GM10847 (cell line): ENCODE results near the gene OR12D1.

Experiments used
- POLR2A ChIP-seq: IDR thresholded peaks from 2 replicates; pipeline ENCODE4 v1.6.1; 2011; ENCODE audit not compliant: insufficient read length; ENCODE audit errors: extremely low read depth

OR12D1 gene

DNA sequence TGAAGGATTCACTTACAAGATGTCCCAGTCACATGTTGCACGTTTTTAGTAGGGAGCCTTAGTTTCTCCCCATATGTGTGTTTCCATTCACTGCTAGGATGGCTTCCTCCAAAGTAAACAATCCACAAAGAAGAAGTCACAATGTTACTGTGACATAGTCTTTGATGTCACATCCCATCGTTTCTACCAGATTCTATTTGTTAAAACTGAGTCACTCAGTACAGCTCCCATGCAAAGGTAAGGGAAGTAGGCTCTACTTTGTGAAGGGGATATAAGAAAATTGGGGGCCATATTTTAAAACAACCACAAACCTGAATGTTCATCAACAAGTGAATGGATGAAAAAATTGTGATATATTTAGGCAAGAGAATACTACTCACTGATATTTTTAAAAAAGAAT is 42.2 kb downstream of the OR12D1 start, which contains the start of the genes OR11A1 and OR2H1:
OR11A1 (minus strand) TSS at position 101 of the 400 bp plus-strand sequence. CDS start 29,430 bp downstream, outside the sequence.
OR2H1 (plus strand) TSS at position 185 of the 400 bp plus-strand sequence. CDS start 4,615 bp downstream, outside the sequence.
- TF ChIP-seq POLR2A: no peak

- TF ChIP-seq POLR2A: no peak
These were observed 46.5 kb downstream of the OR12D1 start for GRCh38 chr6:29461021-29461814.

- TF ChIP-seq POLR2A: no peak
These were observed 47.3 kb downstream of the OR12D1 start for GRCh38 chr6:29462022-29462421.

DNA sequence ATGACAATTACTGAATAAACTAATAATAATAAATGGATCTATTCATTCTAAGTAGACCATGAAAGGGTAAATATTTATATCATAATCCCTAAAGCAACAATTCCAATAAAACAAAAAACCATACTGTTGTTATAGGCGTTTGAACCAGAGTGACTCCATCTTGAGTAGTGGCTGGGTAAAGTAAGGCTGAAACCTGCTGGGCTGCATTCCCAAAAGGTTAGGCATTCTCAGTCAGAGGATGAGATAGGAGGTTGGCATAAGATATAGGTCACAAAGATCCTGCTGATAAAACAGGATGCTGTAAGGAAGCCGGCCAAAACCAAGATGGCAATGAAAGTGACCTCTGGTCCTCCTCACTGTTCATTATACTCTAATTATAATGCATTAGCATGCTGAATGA is 50.6 kb downstream of the OR12D1 start:
- no peak for TF ChIP-seq POLR2A

DNA sequence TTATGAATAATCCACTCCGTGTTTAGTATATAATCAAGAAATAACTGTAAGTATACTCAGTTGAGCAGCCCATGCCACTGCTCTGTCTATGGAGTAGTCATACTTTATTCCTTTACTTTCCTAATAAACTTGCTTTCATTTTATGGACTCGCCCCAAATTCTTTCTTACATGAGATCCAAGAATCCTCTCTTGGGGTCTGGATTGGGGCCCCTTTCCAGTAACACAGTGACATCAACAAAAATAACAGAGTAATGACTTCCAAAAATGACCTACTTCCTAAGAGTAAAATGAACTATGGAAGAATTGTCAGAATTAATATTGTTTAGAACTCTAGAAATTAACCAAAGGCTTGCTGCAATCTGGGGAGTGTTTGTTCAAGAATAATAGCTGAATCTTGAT is 51.1 kb downstream of the OR12D1 start:
- no peak for TF ChIP-seq POLR2A

DNA sequence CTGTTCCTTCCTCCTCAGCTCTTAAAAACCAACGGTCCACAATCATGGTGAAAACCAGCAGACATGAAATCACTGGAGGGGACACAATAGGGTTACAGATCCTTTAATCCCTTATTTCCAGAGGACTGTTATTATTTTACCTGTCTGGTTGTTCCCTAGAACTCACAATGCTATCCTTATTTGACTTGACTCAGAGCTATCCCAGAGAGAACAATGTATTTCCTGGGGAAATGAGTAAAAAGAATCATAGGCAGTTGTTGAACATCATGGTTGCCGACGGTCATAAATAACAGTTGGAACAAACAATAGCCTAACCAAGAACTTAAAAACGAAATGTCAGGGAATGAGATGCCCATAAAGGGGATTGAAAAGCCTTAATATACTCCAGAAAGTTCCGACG is 51.5 kb downstream of the OR12D1 start:
- no peak for TF ChIP-seq POLR2A
